IMR-90 (cell line): ENCODE data around the gene C11orf71.

Experiments used
- BHLHE40 ChIP-seq: fragments of 150-350 bp; IDR thresholded peaks from 2 replicates; pipeline ENCODE4 v1.6.1; 2016; ENCODE audit warnings: mild to moderate bottlenecking, low read depth, low read length
- CEBPB ChIP-seq: IDR thresholded peaks from 2 replicates; pipeline ENCODE4 v1.6.1; 2012; ENCODE audit warnings: low read depth, low read length, improper control_type of control experiment
- CTCF ChIP-seq: conservative IDR thresholded peaks from 2 replicates; pipeline ENCODE4 v1.5.1; 2012; ENCODE audit warnings: mild to moderate bottlenecking, low read depth, low read length, improper control_type of control experiment
- FOS ChIP-seq: fragments of 150-350 bp; IDR thresholded peaks from 2 replicates; pipeline ENCODE4 v1.6.1; 2016; ENCODE audit warnings: low read depth, low read length
- MAFK ChIP-seq: IDR thresholded peaks from 2 replicates; pipeline ENCODE4 v1.6.1; 2012; ENCODE audit warnings: low read depth, low read length, improper control_type of control experiment
- MAZ ChIP-seq: IDR thresholded peaks from 2 replicates; pipeline ENCODE4 v1.6.1; 2012; ENCODE audit warnings: low read depth, mild to moderate bottlenecking, low read length, improper control_type of control experiment, moderate library complexity, borderline replicate concordance
- MXI1 ChIP-seq: IDR thresholded peaks from 2 replicates; pipeline ENCODE4 v1.6.1; 2012; ENCODE audit warnings: low read depth, mild to moderate bottlenecking, low read length, moderate library complexity, borderline replicate concordance
- NFE2L2 ChIP-seq: fragments of 150-350 bp; IDR thresholded peaks from 2 replicates; pipeline ENCODE4 v1.6.1; 2016; ENCODE audit warnings: low read depth, mild to moderate bottlenecking, low read length
- POLR2A ChIP-seq: IDR thresholded peaks from 2 replicates; pipeline ENCODE4 v1.6.1; 2012; ENCODE audit warnings: mild to moderate bottlenecking, low read depth, low read length
- RAD21 ChIP-seq: IDR thresholded peaks from 2 replicates; pipeline ENCODE4 v1.6.1; 2012; ENCODE audit warnings: low read length, improper control_type of control experiment
- RCOR1 ChIP-seq: IDR thresholded peaks from 2 replicates; pipeline ENCODE4 v1.6.1; 2012; ENCODE audit warnings: mild to moderate bottlenecking, low read length, improper control_type of control experiment; ENCODE audit not compliant: insufficient replicate concordance
- RFX5 ChIP-seq: IDR thresholded peaks from 2 replicates; pipeline ENCODE4 v1.8.0; 2012; ENCODE audit warnings: low read depth, mild to moderate bottlenecking, low read length, moderate library complexity
- SMC3 ChIP-seq: fragments of 150-350 bp; IDR thresholded peaks from 2 replicates; pipeline ENCODE4 v1.6.1; 2016; ENCODE audit warnings: low read depth, mild to moderate bottlenecking, antibody characterized with exemption, low read length, moderate library complexity

GRCh38 chr11:114430290-114430689, 30.0 kb upstream of the C11orf71 start:
- TF ChIP-seq RCOR1, result no peak
- no peak for TF ChIP-seq CTCF
- TF ChIP-seq POLR2A, result no peak
- TF ChIP-seq CEBPB, result no peak
- TF ChIP-seq RFX5, result no peak
- TF ChIP-seq RAD21, result no peak
- TF ChIP-seq MXI1, result no peak
- no peak for TF ChIP-seq FOS
- no peak for TF ChIP-seq NFE2L2
- no peak for TF ChIP-seq BHLHE40
- no peak for TF ChIP-seq MAFK
- TF ChIP-seq MAZ, result no peak
- TF ChIP-seq SMC3, result no peak
